NT2/D1 (cell line): ENCODE measurements around the gene ARHGAP24.
A peak's percentile ranks its signal among the peaks of the same experiment; 100 is the strongest.

Experiments used
- DNase-seq: peaks from one replicate; pipeline ENCODE4 v3.0.0-alpha.2; 2011; ENCODE audit warnings: low read depth, low spot score
- H3K27me3 ChIP-seq: 2 replicates; pipeline ENCODE4 v1.6.0; 2011; ENCODE audit warnings: mild to moderate bottlenecking; ENCODE audit not compliant: insufficient read length, insufficient read depth
- H3K36me3 ChIP-seq: 2 replicates; pipeline ENCODE4 v1.6.1; 2011; ENCODE audit warnings: mild to moderate bottlenecking, low read length, mixed read lengths; ENCODE audit not compliant: insufficient read depth, insufficient read length
- H3K4me1 ChIP-seq: 2 replicates; pipeline ENCODE4 v1.5.1; 2011; ENCODE audit not compliant: insufficient read depth, insufficient read length
- H3K4me3 ChIP-seq: 2 replicates; pipeline ENCODE4 v1.5.1; 2011; ENCODE audit warnings: low read depth; ENCODE audit not compliant: insufficient read length
- H3K9ac ChIP-seq: 2 replicates; pipeline ENCODE4 v1.6.0; 2011; ENCODE audit warnings: low read depth; ENCODE audit not compliant: insufficient read length
- H3K9me3 ChIP-seq: 2 replicates; pipeline ENCODE4 v1.5.1; 2011; ENCODE audit warnings: mild to moderate bottlenecking, low read length; ENCODE audit not compliant: insufficient read depth
- SUZ12 ChIP-seq: IDR thresholded peaks from 2 replicates; pipeline ENCODE4 v1.6.1; 2011; ENCODE audit not compliant: insufficient read length, insufficient read depth; ENCODE audit errors: extremely low read depth
- YY1 ChIP-seq: IDR thresholded peaks from 2 replicates; pipeline ENCODE4 v1.6.1; 2011; ENCODE audit not compliant: insufficient read length, insufficient read depth
- ZNF274 ChIP-seq: IDR thresholded peaks from 2 replicates; pipeline ENCODE4 v1.6.1; 2011; ENCODE audit warnings: mild to moderate bottlenecking, low read depth, low read length

Gene ARHGAP24

GRCh38 chr4:85459736-85460135 lies 15.2 kb upstream of the ARHGAP24 start:
- Histone ChIP-seq H3K4me1 (no peaks in the 10 kb centered on the region), H3K4me3 (no peak overlapping the region), H3K36me3 (no peaks in the 10 kb centered on the region), H3K27me3 (no peaks in the 10 kb centered on the region), H3K9me3 (no peaks in the 10 kb centered on the region), H3K9ac (no peak overlapping the region)
- DNase-seq: no peak
- no peak for TF ChIP-seq YY1
- no peak for TF ChIP-seq ZNF274
- no peak for TF ChIP-seq SUZ12

GRCh38 chr4:85474356-85474755 lies 594 bp upstream of the ARHGAP24 start:
- Histone ChIP-seq H3K4me3 (peak overlapping the region; percentile 50), H3K27me3 (no peaks in the 10 kb centered on the region), H3K9me3 (no peaks in the 10 kb centered on the region), H3K4me1 (no peaks in the 10 kb centered on the region), H3K36me3 (no peaks in the 10 kb centered on the region), H3K9ac (no peak overlapping the region)
- TF ChIP-seq ZNF274 (no peak), SUZ12 (no peak), YY1 (no peak)
- DNase-seq: no peak

GRCh38 chr4:85475631-85476233 lies 782 bp downstream of the ARHGAP24 start:
- Histone ChIP-seq H3K9ac (no peak overlapping the region), H3K9me3 (no peaks in the 10 kb centered on the region), H3K4me1 (no peaks in the 10 kb centered on the region), H3K36me3 (no peaks in the 10 kb centered on the region), H3K27me3 (no peaks in the 10 kb centered on the region), H3K4me3 (peak overlapping the region; percentile 50)
- no peak for DNase-seq
- TF ChIP-seq YY1 (no peak), ZNF274 (no peak), SUZ12 (no peak)

- H3K9me3 ChIP-seq: no peaks in the 10 kb centered on the region
- no peak for DNase-seq
- no peak overlapping the region for H3K9ac ChIP-seq
- no peak overlapping the region for H3K4me3 ChIP-seq
- no peaks in the 10 kb centered on the region for H3K27me3 ChIP-seq
- no peaks in the 10 kb centered on the region for H3K36me3 ChIP-seq
- no peak for TF ChIP-seq ZNF274
- no peak for TF ChIP-seq SUZ12
- TF ChIP-seq YY1: no peak
- no peaks in the 10 kb centered on the region for H3K4me1 ChIP-seq
Observed at GRCh38 chr4:85476381-85476780, 1.4 kb downstream of the ARHGAP24 start.

- Histone ChIP-seq H3K4me3 (no peak overlapping the region), H3K9me3 (no peaks in the 10 kb centered on the region), H3K27me3 (no peaks in the 10 kb centered on the region), H3K36me3 (no peaks in the 10 kb centered on the region), H3K9ac (no peak overlapping the region), H3K4me1 (no peaks in the 10 kb centered on the region)
- TF ChIP-seq YY1 (no peak), SUZ12 (no peak), ZNF274 (no peak)
- DNase-seq: no peak
Observed at GRCh38 chr4:85477534-85477933, 2.6 kb downstream of the ARHGAP24 start.

- no peak for DNase-seq
- TF ChIP-seq YY1 (no peak), SUZ12 (no peak), ZNF274 (no peak)
- no peaks in the 10 kb centered on the region for H3K36me3 ChIP-seq
- no peaks in the 10 kb centered on the region for H3K9me3 ChIP-seq
- H3K4me3 ChIP-seq: no peak overlapping the region
- H3K9ac ChIP-seq: no peak overlapping the region
- H3K27me3 ChIP-seq: no peaks in the 10 kb centered on the region
- H3K4me1 ChIP-seq: no peaks in the 10 kb centered on the region
Observed at GRCh38 chr4:85478576-85478975, 3.6 kb downstream of the ARHGAP24 start.

- no peak overlapping the region for H3K4me3 ChIP-seq
- H3K9ac ChIP-seq: no peak overlapping the region
- no peaks in the 10 kb centered on the region for H3K36me3 ChIP-seq
- no peaks in the 10 kb centered on the region for H3K9me3 ChIP-seq
- no peaks in the 10 kb centered on the region for H3K4me1 ChIP-seq
- TF ChIP-seq ZNF274 (no peak), YY1 (no peak), SUZ12 (no peak)
- no peaks in the 10 kb centered on the region for H3K27me3 ChIP-seq
- DNase-seq: no peak
Observed at GRCh38 chr4:85482010-85482738, 7.2 kb downstream of the ARHGAP24 start.
